ENCODE measurements around the gene DPF1.

Gene DPF1

GRCh38 chr19:38216785-38217641 lies 7.0 kb downstream of the DPF1 start:
- no peak for DNase-seq

- peak; percentile 61 for DNase-seq
These were observed 10.0 kb downstream of the DPF1 start for GRCh38 chr19:38213911-38214625.

- no peak for DNase-seq
These were observed 10.6 kb downstream of the DPF1 start for GRCh38 chr19:38213469-38213868.

- no peak for DNase-seq
These were observed 12.3 kb downstream of the DPF1 start for GRCh38 chr19:38211766-38212165.

- no peak for DNase-seq
These were observed 12.9 kb downstream of the DPF1 start for GRCh38 chr19:38211151-38211591.

- DNase-seq = no peak
These were observed 13.5 kb downstream of the DPF1 start for GRCh38 chr19:38210458-38210987.

- DNase-seq = no peak
These were observed 14.2 kb downstream of the DPF1 start for GRCh38 chr19:38209671-38210457.

GRCh38 chr19:38209152-38209551 lies 14.9 kb downstream of the DPF1 start:
- no peak for DNase-seq

GRCh38 chr19:38208571-38208970 lies 15.5 kb downstream of the DPF1 start:
- DNase-seq = no peak

GRCh38 chr19:38207543-38207942 lies 16.5 kb downstream of the DPF1 start:
- no peak for DNase-seq

- no peak for DNase-seq
These were observed 17.1 kb downstream of the DPF1 start for GRCh38 chr19:38206928-38207327.

- no peak for DNase-seq
These were observed 17.8 kb downstream of the DPF1 start for GRCh38 chr19:38206006-38206745.

- DNase-seq = no peak
These were observed 19.3 kb downstream of the DPF1 start for GRCh38 chr19:38204728-38205127.

- no peak for DNase-seq
These were observed 19.9 kb downstream of the DPF1 start for GRCh38 chr19:38204096-38204495.

- no peak for DNase-seq
These were observed 20.8 kb downstream of the DPF1 start for GRCh38 chr19:38203197-38203596.

- no peak for DNase-seq
These were observed 21.5 kb downstream of the DPF1 start for GRCh38 chr19:38202504-38202903.

GRCh38 chr19:38201731-38202130 lies 22.3 kb downstream of the DPF1 start:
- no peak for DNase-seq

- no peak for DNase-seq
These were observed 24.7 kb downstream of the DPF1 start for GRCh38 chr19:38199340-38199739.

GRCh38 chr19:38197937-38198704 lies 25.9 kb downstream of the DPF1 start:
- DNase-seq = no peak

GRCh38 chr19:38196948-38197656 lies 26.9 kb downstream of the DPF1 start:
- no peak for DNase-seq
